ENCODE results near the gene MAP3K20.
A peak's percentile ranks its signal among the peaks of the same experiment; 100 is the strongest.
"Not testable (repeated sequence)": the region's sequence is repeated elsewhere in the genome, so short reads cannot be mapped to it uniquely, and the experiment has no call there.

MAP3K20 gene

DNA sequence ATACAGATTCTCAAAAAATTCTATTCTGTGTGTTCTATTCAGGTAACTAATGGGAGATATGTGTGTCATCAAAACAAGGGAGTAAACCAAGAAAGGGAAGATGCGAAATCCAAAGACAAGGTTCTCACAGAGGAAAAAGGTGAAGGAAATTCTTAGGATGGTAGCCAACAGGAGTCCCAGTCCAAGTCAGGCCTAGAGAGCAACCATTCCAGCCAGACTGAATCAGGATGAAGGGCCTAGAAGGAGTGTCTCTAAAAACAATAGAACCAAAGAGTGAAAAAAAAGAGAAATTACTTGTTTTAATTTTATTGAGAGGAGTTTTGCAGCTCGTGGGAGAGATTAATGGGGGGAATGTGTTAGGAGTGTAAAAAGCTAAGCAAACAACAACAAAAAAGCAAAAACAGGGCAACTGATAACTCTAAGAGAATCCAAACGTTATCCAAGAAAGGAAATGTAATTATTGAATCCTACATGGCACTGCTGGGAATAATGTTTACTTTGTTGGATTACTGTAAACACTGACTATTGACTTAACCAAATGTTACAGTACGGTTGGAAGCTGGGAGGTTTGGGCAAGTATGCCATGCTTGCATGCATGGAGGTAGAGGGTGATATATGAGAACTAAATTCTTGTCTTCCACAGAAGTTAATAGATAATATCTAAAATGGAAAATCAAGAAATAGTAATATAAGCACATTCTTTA is 12.3 kb downstream of the MAP3K20 start:
- DNase-seq: no peak

- no peak for DNase-seq
Measured at GRCh38 chr2:173090276-173090877, 14.7 kb downstream of the MAP3K20 start.

- DNase-seq: no peak
Measured at GRCh38 chr2:173090973-173091660, 15.5 kb downstream of the MAP3K20 start.

- no peak for DNase-seq
Measured at GRCh38 chr2:173091910-173092309, 16.3 kb downstream of the MAP3K20 start.

DNA sequence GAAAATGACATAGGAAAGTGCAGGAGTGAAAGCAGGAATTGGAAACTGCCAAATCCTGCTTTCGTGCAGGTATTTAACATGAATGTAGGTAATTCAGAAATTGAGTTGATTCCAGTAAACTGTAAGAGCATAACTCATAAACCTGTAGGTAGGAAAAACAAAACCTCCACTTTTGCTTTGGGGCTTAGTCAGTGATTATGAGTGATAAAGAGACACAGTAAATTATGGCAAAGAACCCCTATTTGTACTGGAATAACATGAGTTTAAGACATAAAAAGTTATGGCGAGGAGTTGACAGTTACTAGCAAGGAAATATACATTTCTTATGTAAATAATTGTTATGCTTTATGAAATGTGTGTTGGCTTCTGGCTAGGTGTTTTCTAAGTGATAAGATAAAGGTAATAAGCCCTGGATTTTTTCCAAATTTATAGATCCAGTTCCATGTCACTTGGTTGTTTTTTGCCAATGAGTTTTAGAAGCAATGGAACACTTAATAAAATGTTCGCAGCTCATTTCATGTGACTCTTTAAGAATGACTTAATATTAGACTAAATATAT is 17.3 kb downstream of the MAP3K20 start:
- no peak for DNase-seq

GRCh38 chr2:173093617-173094016 is 18.0 kb downstream of the MAP3K20 start:
- DNase-seq: not testable (repeated sequence)

- DNase-seq: no peak
Measured at GRCh38 chr2:173094731-173095130, 19.1 kb downstream of the MAP3K20 start.

DNA sequence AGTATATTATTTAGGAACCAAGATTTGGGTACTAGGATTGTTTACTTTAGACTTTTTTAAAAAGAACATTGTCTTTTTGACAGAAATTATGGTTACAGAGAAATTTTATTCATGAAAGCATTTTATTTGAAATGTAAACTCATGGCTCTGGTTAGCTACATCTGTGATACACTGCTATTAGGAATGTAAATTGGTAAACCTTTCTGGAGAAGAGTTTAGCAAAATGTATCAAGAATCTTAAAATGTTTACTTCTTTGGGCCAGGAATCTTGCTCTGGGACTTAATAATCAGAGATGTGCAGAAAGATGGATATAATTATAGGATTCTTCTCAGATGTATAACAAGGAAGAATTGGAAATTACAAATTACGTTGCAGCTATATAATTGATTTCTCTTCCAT is 19.7 kb downstream of the MAP3K20 start:
- no peak for DNase-seq

- DNase-seq: no peak
Measured at GRCh38 chr2:173099271-173099670, 23.6 kb downstream of the MAP3K20 start.

GRCh38 chr2:173099804-173100203 is 24.2 kb downstream of the MAP3K20 start:
- no peak for DNase-seq

- DNase-seq: peak; percentile 93
Measured at GRCh38 chr2:173101687-173102086, 26.0 kb downstream of the MAP3K20 start.

GRCh38 chr2:173104156-173104555 is 28.5 kb downstream of the MAP3K20 start:
- no peak for DNase-seq

GRCh38 chr2:173106959-173107628 is 31.4 kb downstream of the MAP3K20 start:
- no peak for DNase-seq

GRCh38 chr2:173107629-173108022 is 32.0 kb downstream of the MAP3K20 start:
- no peak for DNase-seq

DNA sequence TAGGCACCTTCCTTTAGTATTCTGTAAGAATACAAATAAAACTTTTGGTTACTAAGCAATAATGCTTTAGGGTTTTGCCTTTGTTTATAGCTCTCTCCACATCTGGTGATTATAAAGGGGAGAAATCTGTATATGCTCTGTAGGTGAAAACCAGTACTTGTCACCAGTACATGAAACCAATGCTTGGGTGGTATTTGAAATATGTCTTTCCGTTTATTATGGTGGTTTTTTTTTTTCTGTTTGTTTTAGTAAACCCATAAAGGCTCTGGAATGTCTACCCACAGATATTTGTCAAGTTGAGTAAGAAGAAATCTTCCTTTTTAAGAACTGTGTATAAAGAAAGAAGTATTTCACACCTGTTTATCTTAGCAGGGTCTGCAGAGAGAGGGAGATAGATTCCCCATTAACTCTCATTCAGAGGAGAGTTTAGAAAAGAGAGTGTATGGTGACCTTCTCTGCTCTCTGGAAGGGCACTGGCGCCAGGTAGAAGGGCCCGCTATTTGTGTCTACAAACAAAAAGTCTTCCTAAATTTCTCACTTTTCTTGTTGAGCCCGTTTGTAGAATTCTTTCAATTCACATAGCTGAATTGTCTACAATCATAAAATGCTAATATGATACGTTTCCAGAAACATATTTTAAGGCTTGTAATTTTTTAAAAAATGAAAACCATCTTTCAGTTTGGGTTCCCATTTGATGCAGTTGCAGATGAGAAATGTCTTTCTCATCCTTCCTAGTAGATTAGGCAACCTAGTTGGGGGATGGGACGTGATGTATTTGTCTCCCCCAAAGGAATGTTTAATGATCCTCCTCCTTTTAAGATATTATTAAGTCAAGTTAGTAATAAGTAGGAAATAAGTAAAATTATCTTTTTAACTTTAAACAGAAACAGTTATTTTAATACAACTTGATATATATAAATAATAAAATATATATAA is 33.9 kb downstream of the MAP3K20 start:
- no peak for DNase-seq

DNA sequence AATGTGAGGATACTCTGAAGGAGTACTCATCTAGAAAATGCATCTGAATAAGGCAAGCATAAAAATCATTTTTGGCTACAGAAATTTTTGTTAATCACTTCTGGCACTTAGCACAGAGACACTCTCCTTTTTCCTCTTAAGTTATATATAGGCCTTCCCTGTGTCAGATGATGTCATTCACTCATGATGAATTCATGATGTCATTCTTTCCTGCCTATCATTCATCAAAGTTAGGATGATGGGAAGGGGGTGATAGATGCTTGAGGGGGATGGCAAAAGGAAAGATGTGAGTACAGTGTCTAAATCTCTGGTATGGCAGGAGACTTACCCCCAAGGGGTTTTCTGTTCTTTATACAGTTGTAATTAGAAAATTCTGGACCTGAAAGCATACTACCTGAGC is 42.0 kb downstream of the MAP3K20 start:
- DNase-seq: peak; percentile 26

GRCh38 chr2:173118395-173118794 is 42.7 kb downstream of the MAP3K20 start:
- no peak for DNase-seq

- DNase-seq: no peak
Measured at GRCh38 chr2:173119069-173119807, 43.6 kb downstream of the MAP3K20 start.

GRCh38 chr2:173119944-173120343 is 44.3 kb downstream of the MAP3K20 start:
- DNase-seq: no peak

DNA sequence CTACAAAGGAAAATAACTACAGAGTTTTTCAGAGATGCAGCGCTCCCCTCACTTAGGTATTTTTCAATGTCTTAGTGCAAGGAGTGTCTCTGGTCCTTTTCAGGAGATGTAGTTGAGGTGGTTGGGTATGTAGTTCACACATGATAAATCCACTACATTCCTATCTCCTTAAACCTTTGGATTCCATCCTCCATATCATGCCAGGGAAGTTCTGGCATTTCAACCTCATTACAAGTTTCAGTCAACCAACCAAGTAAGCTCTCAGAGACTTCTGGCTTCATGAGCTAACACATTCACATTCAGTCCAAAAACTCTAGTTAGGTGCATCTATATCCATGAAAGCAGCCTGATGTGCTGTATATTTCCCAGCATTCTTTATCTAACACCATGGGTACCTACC is 47.3 kb downstream of the MAP3K20 start:
- DNase-seq: no peak

DNA sequence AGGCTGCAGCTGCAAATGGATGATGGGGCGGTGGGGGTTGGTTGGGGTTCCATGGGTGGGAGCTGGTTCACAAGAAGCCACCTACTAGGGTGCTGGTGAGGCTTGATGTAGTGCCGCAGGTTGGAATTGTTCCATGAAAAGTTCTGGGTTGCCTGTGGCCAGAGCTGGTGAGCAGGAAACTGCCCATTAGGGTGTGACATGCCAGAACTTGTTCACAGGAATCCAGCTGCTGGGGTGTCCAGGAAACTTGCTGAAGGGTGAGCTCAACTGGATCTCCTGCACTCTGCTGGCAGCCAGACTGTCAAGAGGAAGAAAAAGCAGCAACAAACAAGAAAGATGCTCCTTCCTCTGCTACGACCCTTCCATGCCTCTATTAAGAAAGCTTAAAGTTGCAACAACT is 48.8 kb downstream of the MAP3K20 start:
- DNase-seq: no peak

All from inflammatory macrophage treated with lipopolysaccharide for 4 hours (primary cell).